KG1 (cell line): Measurements from ENCODE around the gene SYNE3.
A peak's percentile ranks its signal among the peaks of the same experiment; 100 is the strongest.

Source experiments
- DNase-seq: peaks from one replicate; lab custom pipeline; 2025; lab: John Stamatoyannopoulos, UW

The SYNE3 gene

DNA sequence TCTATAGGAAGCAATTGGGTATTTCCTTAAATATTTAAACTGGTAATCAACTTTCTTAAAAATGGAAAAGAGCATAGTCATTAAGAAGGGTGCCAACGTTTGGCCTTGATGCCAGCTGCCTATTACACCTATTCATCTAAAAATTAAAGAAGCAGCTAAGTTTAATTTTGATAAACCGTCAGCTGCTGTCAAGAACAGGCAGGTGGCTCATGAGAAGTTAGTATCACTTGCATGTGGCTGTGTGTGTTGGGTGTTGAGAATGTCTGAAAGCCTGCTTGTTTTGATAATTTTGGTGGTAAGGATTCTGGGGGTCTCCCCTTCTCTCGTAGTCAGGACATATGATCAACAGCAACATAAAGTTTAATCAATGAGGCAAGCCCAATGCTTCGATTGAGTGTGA lies 24.9 kb upstream of the SYNE3 start:
- no peak for DNase-seq

DNA sequence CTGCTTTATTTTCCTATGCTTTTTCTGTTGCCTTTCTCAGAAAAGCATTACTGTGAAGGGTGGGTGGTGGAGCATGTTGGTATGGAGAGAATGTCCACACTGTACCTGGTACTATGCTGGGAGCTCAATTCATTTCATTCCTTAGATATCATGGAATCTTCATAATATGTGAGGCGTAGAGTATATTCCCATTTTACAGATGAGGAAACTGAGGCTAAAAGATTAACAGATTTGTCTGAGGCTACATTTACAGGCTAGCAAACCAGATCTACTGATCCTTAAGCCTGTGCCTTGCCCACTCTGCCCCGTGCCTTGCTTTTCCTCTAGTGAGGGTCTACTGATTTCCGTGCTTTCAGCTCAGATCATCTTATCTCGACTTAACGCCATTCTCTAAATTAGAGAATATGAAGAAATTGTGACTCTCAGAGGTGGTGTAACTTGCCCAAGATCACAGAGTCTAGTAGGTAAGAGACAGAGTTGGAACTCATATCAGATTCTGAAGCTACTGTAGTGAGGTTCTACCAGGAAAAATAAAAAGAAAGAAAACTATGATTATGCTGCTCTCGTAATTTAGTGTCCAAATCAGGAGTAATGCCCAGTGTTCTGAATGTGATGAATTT lies 23.9 kb upstream of the SYNE3 start:
- no peak for DNase-seq

- no peak for DNase-seq
Measured at GRCh38 chr14:95538801-95539509, 22.5 kb upstream of the SYNE3 start.

GRCh38 chr14:95537298-95538089 lies 21.0 kb upstream of the SYNE3 start:
- no peak for DNase-seq

GRCh38 chr14:95536671-95537070 lies 20.2 kb upstream of the SYNE3 start:
- no peak for DNase-seq

DNA sequence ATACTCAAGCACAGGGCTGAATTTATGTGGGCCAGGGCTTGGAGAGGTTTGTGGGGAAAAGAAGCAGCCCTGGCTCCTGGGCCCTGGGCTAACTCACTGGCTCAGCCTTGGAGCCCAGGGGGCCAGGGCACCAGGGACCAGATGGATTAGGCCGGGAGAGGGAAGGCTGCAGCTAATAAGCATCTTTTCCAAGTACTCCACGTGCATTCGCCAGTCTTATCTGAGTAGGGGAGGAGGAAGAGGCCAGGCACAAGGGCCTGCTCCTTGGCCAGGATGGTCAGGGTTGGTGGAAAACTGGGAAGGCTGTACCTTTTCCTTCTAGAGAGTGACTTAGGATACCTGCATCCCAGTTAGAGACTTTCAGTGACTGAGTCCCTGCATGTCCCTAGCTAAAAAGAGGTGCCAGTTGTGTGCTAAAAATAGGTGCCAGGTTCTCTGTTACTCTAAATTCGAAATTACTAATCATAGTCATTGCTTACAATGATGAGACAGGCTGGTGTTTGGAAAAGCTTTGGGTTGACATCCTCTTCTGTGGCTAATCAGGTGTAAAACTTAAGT lies 19.7 kb upstream of the SYNE3 start:
- DNase-seq = no peak

DNA sequence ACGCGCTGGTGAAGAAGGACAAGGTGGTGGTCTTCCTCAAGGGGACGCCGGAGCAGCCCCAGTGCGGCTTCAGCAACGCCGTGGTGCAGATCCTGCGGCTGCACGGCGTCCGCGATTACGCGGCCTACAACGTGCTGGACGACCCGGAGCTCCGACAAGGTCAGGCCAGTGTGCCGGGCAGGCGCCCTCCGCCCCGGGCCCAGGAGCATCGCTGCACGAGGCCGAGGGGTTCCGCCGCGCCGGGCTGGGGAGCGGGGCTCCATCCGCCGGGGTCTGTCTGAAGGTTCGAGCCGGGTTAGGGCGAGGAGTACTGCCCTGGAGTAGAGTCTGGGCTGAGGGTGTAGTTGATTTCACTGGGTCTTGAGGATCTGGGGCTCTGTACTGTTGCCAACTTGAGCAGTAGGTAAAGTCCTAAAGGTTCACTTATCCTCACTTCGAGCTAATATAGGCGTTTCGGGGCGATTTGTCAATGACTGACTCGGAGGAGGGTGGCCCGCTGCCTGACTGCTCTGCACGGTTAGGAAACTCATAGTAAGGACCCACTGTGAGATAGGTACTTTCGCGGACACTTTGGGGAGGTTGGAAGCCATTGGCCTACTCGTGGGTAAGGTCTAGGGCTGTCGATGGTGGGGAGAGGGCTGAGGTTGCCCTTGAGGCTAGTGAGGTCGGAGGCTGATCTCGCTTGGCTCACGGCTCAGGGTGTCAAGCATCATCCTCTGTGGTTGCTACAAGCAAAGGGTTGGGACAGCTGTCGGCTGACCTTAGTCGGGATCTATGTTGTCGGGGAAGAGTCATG lies 19.0 kb upstream of the SYNE3 start:
- DNase-seq = peak; percentile 14

- DNase-seq = peak; percentile 99
Measured at GRCh38 chr14:95534299-95535225, 18.1 kb upstream of the SYNE3 start, which contains the start of gene GLRX5. TSS of gene GLRX5 (plus strand) at chr14:95535050. CDS start at chr14:95535090, 40 bp downstream.

DNA sequence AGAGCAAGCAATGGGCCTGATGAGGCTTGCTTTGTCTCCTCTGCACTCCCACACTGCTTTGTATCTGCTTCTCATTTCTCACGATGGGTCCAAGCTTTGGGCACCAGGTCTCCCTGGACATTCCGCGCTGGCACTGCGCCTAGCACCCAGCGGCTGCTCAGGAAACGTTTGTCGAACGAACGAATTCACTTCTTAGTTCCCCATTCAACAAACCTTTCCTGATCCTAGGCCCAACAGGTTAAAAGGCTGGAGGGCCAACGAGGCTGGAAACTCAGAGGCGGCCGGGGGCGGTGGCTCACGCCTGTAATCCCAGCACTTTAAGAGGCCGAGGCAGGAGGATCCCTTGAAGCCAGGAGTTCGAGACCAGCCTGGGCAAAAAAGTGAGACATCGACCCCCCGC lies 17.4 kb upstream of the SYNE3 start:
- peak; percentile 4 for DNase-seq

DNA sequence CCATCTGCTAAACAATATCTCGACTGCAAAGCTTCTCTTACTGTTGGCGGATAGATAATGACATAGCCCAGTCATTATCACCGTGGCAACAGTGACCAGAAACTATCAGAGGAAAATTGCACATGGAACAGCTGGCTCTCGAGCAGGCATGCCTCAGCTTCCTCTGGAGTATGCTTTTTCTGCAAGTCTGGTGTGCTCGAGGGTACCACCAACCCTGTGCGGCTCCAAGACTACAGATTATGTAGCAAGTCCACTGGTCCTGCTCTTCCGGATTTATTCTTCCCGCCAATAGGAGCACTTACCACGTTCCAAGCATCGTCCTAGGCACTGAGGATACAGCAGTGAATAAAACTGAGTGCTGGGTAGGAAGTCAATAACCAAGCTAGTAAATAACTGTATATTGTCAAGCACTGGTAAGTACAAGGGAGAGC lies 17.0 kb upstream of the SYNE3 start:
- no peak for DNase-seq

GRCh38 chr14:95531969-95532368 lies 15.5 kb upstream of the SYNE3 start:
- no peak for DNase-seq

DNA sequence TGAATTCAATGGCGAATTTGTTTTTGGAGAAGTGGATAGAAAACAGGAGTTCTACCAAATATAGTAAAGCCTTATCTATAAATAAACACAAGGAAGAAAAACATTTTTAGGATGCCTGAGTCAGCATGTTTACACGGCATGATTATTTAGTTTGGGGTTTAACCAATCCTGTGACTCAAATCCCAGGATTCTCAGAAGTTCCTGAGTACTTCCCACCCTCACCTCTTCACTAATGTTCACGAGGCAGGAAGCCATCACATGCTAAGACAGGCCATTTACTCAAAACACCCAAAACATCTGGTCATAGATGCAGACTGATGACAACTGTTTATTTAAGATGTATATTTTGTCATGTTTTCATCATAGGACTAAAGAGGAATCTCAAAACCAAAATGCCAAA lies 15.0 kb upstream of the SYNE3 start:
- no peak for DNase-seq

- DNase-seq = no peak
Measured at GRCh38 chr14:95530473-95531276, 14.2 kb upstream of the SYNE3 start.

GRCh38 chr14:95529216-95529615 lies 12.8 kb upstream of the SYNE3 start:
- no peak for DNase-seq

DNA sequence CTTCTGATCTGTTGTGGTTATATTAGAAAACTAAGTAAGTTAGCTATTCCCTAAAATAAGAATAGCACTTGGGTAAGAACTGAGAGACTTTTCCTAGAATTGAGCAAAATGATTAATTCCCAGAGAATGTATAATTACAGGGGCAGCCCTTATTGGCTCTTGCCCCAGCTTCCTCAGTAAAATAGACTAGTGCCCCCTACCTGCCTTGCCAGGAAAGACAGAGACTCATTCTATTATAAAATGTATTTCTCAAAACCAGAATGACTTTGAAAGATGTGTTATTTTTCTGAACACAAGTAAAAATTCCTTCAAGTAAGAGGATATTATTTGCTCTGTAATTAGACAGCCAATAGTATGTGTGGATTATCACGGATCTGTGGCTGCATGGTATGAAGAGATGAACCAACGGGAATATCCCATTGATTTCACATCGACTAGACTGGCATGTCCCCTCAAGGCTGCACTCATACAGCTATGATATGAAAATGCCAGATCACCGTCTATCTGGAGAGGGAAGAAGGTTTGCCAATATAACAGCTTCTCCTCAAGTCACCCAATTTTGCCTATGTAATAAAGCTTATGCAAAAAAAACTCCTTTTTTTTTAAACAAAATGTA lies 11.0 kb upstream of the SYNE3 start:
- DNase-seq = peak; percentile 29

DNA sequence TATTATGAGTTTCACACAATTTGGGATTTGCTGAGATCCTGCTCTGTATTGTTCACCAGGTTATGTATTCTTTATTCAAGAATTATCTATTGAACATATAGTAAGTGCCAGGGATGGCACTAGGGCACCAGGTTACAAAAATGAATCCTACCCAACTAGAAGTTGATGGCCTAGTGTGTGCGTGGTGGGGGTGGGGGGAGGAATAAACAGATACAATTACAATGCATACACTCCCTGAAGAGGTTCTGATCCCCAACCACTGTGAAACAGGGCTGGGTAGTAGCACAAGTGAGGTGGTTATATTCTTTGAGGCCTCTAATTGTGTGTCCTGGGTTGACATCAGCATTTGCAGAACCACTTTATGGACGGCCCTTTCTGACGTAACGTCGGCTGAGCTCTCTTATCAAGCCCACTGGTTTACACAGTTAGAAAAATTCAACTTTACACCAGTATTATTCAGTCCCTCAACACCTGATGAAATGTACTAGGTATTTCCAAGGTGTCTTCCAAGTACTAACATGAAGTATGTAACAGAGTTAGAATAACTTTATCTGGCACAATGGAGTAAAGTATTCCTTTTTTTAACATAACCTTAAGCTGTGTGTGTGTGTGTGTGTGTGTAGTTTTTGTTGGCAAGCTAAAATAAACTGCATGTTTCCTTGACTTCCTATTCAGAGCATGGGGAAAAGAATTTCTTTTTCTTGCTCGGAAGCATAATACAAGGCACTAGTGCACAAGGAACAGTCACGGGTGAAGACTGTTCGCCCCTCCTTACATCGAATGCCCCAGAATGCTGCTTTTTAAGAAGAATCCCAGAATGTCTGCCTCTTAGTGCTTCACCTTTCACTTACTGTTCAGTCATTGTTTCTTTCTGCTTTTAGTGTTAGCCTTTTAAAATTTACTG lies 10.3 kb upstream of the SYNE3 start:
- DNase-seq = no peak

DNA sequence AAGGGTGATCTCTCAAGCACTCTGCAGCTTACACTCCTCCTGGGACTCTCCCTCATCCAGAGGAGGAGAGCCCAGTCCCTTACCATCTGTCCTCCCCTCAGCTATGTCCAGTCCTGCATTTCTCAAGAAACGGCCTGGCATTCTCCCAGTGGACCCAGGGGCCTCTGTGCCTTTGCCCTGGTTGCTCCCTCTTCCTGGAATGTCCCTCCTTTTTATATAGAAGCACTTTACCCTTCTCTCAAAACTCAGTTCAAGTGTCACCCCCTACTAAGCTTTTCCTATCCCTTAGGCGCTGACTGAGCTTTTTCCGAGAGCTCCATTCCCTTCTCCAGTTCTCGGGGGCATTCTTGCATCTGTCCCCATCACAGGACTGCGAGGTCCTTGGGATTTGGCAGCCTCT lies 9.5 kb upstream of the SYNE3 start:
- DNase-seq = no peak
